Neuronal stem cell (in vitro differentiated cells): ENCODE measurements around the gene ADGRA3.
A peak's percentile ranks its signal among the peaks of the same experiment; 100 is the strongest.

Experiments
- DNase-seq: peaks from one replicate; pipeline ENCODE4 v3.0.0-alpha.2; 2013; ENCODE audit warnings: low spot score
- H2AFZ ChIP-seq: one replicate; pipeline ENCODE4 v1.6.1; 2013; ENCODE audit warnings: mild to moderate bottlenecking, low read length, inconsistent platforms
- H2AK5ac ChIP-seq: 2 replicates; pipeline ENCODE4 v1.6.1; 2013; ENCODE audit warnings: low read depth, mild to moderate bottlenecking, inconsistent platforms, low read length, moderate library complexity, mixed read lengths
- H2BK120ac ChIP-seq: 2 replicates; pipeline ENCODE4 v1.6.1; 2013; ENCODE audit warnings: low read depth, mild to moderate bottlenecking, inconsistent platforms, low read length, moderate library complexity, mixed read lengths
- H2BK12ac ChIP-seq: one replicate; pipeline ENCODE4 v1.6.1; 2013; ENCODE audit warnings: low read length, inconsistent platforms
- H2BK15ac ChIP-seq: 2 replicates; pipeline ENCODE4 v1.6.1; 2013; ENCODE audit warnings: mild to moderate bottlenecking, low read length, inconsistent platforms, mixed read lengths
- H2BK5ac ChIP-seq: one replicate; pipeline ENCODE4 v1.6.1; 2013; ENCODE audit warnings: inconsistent platforms, mild to moderate bottlenecking, low read length, moderate library complexity
- H3K14ac ChIP-seq: one replicate; pipeline ENCODE4 v1.6.1; 2013; ENCODE audit warnings: low read length, inconsistent platforms
- H3K18ac ChIP-seq: 2 replicates; pipeline ENCODE4 v1.6.1; 2013; ENCODE audit warnings: low read length, inconsistent platforms
- H3K23ac ChIP-seq: 2 replicates; pipeline ENCODE4 v1.6.1; 2013; ENCODE audit warnings: low read depth, mild to moderate bottlenecking, mixed read lengths, low read length, inconsistent platforms; ENCODE audit not compliant: poor library complexity
- H3K27ac ChIP-seq: replicated peaks from 3 replicates; pipeline ENCODE4 v1.5.1; 2013; ENCODE audit warnings: low read length, inconsistent platforms
- H3K27me3 ChIP-seq, 3 experiments: 2 replicates each; pipeline ENCODE4 v1.6.1; 2013; ENCODE audit warnings: low read length in 3 of 3, mild to moderate bottlenecking in 2 of 3, inconsistent platforms in 1 of 3, low read depth in 1 of 3, mixed read lengths in 1 of 3, moderate library complexity in 1 of 3; ENCODE audit not compliant: control insufficient read depth in 3 of 3, insufficient read depth in 3 of 3
- H3K36me3 ChIP-seq, 2 donors: replicated peaks in 1 of 2; 2 replicates each; pipeline ENCODE4 v1.6.1; 2013; ENCODE audit warnings: low read length in 2 of 2; ENCODE audit not compliant: control insufficient read depth in 2 of 2, insufficient read depth in 2 of 2
- H3K4ac ChIP-seq: 2 replicates; pipeline ENCODE4 v1.6.1; 2013; ENCODE audit warnings: inconsistent platforms, mild to moderate bottlenecking, low read length, moderate library complexity
- H3K4me1 ChIP-seq, 2 donors: 1 replicate in 1 of 2; 2 replicates in 1 of 2; pipeline ENCODE4 v1.6.1; 2013; ENCODE audit warnings: low read length in 2 of 2, low read depth in 1 of 2; ENCODE audit not compliant: control insufficient read depth in 2 of 2, insufficient read depth in 1 of 2
- H3K4me2 ChIP-seq: one replicate; pipeline ENCODE4 v1.6.1; 2013; ENCODE audit warnings: mild to moderate bottlenecking, low read length, inconsistent platforms; ENCODE audit not compliant: insufficient read depth, poor library complexity, severe bottlenecking
- H3K4me3 ChIP-seq, 2 donors: 2 replicates each; pipeline ENCODE4 v1.5.1; 2013; ENCODE audit warnings: low read length in 2 of 2, mild to moderate bottlenecking in 2 of 2, inconsistent platforms in 1 of 2, moderate library complexity in 1 of 2
- H3K79me1 ChIP-seq: one replicate; pipeline ENCODE4 v1.6.1; 2013; ENCODE audit warnings: low read depth, mild to moderate bottlenecking, inconsistent platforms, low read length, moderate library complexity
- H3K9ac ChIP-seq: one replicate; pipeline ENCODE4 v1.6.1; 2013; ENCODE audit warnings: mild to moderate bottlenecking, low read depth, low read length, inconsistent platforms; ENCODE audit not compliant: poor library complexity
- H3K9me3 ChIP-seq, 2 donors: replicated peaks in 1 of 2; 2 replicates each; pipeline versions ENCODE3 to v1.6.1; 2013; ENCODE audit warnings: low read length in 2 of 2, mild to moderate bottlenecking in 2 of 2, inconsistent platforms in 1 of 2, low read depth in 1 of 2, mixed read lengths in 1 of 2, moderate library complexity in 1 of 2; ENCODE audit not compliant: control insufficient read depth in 2 of 2, insufficient read depth in 1 of 2
- H4K8ac ChIP-seq: one replicate; pipeline ENCODE4 v1.6.1; 2013; ENCODE audit warnings: low read depth, mild to moderate bottlenecking, inconsistent platforms, low read length, moderate library complexity
- H4K91ac ChIP-seq: one replicate; pipeline ENCODE4 v1.6.1; 2013; ENCODE audit warnings: low read length, low read depth, mild to moderate bottlenecking, inconsistent platforms; ENCODE audit not compliant: poor library complexity
- WGBS, 2 donors: extraction: QIAGEN DNeasy Blood & Tissue Kit; methylation state at CpG; one replicate each; pipeline ENCODE4 v1.1.7; 2013; ENCODE audit warnings: missing lambda C conversion rate in 2 of 2, mixed read lengths in 1 of 2; ENCODE audit not compliant: insufficient read length in 2 of 2, insufficient replicate concordance in 1 of 2; ENCODE audit errors: extremely low coverage in 2 of 2; 5-methylcytosine and 5-hydroxymethylcytosine counted together

The ADGRA3 gene

DNA sequence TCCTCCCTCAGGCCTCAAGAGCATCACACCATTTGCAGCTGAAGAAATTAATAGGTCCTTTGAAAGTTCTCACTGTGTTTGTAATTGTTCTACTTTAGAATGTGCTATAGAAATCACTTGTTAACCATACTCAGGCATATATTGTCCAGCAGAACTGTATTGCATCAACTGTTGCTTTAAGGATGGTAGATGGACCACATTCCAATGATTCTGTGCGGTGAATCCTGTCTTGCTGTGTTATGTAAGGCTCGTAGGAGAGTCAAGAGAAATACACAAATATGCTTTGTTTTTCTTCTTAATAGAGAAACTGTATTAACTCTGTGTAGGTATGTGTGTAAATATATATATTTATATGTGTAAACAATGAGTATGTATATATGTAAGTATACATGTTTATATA is 6.3 kb upstream of the ADGRA3 start:
- Histone ChIP-seq H3K9me3 (no peaks in the 10 kb centered on the region), H3K18ac (no peak overlapping the region), H3K4me1 (no peaks in the 10 kb centered on the region), H2BK120ac (no peak overlapping the region), H3K27ac (no peak overlapping the region), H3K14ac (no peak overlapping the region), H3K36me3 (no peaks in the 10 kb centered on the region), H3K23ac (no peak overlapping the region), H2BK5ac (no peak overlapping the region), H3K4me3 (no peak overlapping the region), H2BK12ac (no peak overlapping the region), H3K4ac (no peak overlapping the region), H3K4me2 (no peak overlapping the region), H3K27me3 (no peaks in the 10 kb centered on the region), H3K9ac (no peak overlapping the region), H2AK5ac (no peak overlapping the region), H2AFZ (no peak overlapping the region), H4K8ac (no peak overlapping the region), H4K91ac (no peak overlapping the region), H2BK15ac (no peak overlapping the region), H3K79me1 (no peaks in the 10 kb centered on the region)
- DNase-seq: no peak
- WGBS, 2 donors: no CpG with 5 or more reads among the region's 2 CpGs

DNA sequence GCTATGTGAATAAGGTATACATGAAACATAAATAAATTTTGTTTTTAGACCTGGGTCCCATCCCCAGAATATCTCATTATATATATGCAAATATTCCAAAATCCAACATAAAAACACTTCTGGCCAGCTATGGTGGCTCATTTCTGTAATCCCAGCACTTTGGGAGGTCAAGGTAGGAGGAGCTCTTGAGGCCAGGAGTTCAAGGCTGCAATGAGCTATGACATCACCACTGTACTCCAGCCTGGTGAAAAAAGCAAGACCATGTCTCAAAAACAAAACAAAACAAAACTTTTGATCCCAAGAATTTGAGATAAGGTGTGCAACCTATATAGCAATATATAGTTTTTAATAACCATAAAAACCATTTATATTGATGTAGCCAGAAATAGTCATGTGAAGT is 5.4 kb upstream of the ADGRA3 start:
- Histone ChIP-seq H2BK120ac (no peak overlapping the region), H3K27ac (no peak overlapping the region), H4K91ac (no peak overlapping the region), H2BK12ac (no peak overlapping the region), H4K8ac (no peak overlapping the region), H3K14ac (no peak overlapping the region), H3K4ac (no peak overlapping the region), H3K18ac (no peak overlapping the region), H3K23ac (no peak overlapping the region), H3K36me3 (no peaks in the 10 kb centered on the region), H3K27me3 (no peaks in the 10 kb centered on the region), H3K4me1 (peaks cover 0 to 3% of the 10 kb centered on the region in 2 donors), H2BK5ac (no peak overlapping the region), H2BK15ac (no peak overlapping the region), H2AK5ac (no peak overlapping the region), H3K9me3 (no peaks in the 10 kb centered on the region), H3K4me2 (no peak overlapping the region), H3K9ac (no peak overlapping the region), H3K79me1 (no peaks in the 10 kb centered on the region), H3K4me3 (no peak overlapping the region), H2AFZ (no peak overlapping the region)
- no peak for DNase-seq

DNA sequence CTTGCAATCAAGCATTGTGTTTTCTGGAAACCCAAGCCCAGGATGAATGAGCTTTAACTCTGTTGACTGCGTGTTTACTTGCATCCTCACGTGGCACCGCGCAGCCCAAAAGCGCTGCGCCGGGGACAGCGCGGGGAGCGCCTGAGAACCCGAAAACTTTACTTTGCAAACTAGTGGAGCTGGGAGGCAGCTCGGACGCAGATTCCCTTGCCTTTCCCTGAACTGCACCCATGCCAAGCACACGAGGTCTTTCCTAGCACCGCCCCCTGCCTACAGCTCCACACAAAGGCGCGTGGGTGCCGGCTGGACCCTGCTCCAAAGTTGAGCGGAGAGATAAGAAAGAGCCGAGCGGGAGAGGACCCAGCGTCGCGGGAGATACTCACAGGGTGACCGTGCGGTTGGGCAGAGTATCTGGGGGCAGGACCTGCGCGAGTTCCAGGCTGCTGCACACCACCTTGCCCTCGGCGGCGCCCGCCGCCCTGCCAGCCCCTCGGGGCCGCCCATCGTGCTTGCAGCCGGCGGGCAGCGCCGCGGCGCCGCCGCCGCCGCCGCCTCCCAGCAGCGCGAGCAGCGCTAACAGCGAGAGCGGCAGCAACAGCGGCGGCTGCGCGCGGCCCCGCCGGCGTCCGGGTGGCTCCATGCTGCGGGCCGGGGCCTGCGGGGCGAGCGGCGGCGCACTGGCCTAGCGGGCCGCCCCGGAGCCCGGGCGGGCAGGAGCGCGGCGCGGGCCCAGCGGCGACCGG is 550 bp downstream of the ADGRA3 start:
- no peak overlapping the region for H2BK15ac ChIP-seq
- H3K27me3 ChIP-seq: no peaks in the 10 kb centered on the region
- peak overlapping the region; percentile 99 for H2AFZ ChIP-seq
- H2BK120ac ChIP-seq: no peak overlapping the region
- H3K79me1 ChIP-seq: peaks cover 3% of the 10 kb centered on the region
- peak overlapping the region; percentile 86 for H3K27ac ChIP-seq
- WGBS, 2 donors: no CpG with 5 or more reads among the region's 80 CpGs
- no peak overlapping the region for H3K23ac ChIP-seq
- H4K91ac ChIP-seq: no peak overlapping the region
- no peaks in the 10 kb centered on the region for H3K36me3 ChIP-seq
- H3K9me3 ChIP-seq: peaks cover 0 to 10% of the 10 kb centered on the region in 2 donors
- no peak overlapping the region for H4K8ac ChIP-seq
- H3K4me2 ChIP-seq: peak overlapping the region; percentile 59
- H3K4me1 ChIP-seq: peaks cover 0 to 3% of the 10 kb centered on the region in 2 donors
- H3K4me3 ChIP-seq: peak overlapping the region; percentile 82 to 96
- H3K4ac ChIP-seq: no peak overlapping the region
- peak overlapping the region; percentile 74 for H3K9ac ChIP-seq
- no peak overlapping the region for H2BK12ac ChIP-seq
- peak overlapping the region; percentile 93 for H3K18ac ChIP-seq
- peak overlapping the region; percentile 91 for H2BK5ac ChIP-seq
- no peak overlapping the region for H3K14ac ChIP-seq
- DNase-seq: peak; percentile 60
- H2AK5ac ChIP-seq: no peak overlapping the region

DNA sequence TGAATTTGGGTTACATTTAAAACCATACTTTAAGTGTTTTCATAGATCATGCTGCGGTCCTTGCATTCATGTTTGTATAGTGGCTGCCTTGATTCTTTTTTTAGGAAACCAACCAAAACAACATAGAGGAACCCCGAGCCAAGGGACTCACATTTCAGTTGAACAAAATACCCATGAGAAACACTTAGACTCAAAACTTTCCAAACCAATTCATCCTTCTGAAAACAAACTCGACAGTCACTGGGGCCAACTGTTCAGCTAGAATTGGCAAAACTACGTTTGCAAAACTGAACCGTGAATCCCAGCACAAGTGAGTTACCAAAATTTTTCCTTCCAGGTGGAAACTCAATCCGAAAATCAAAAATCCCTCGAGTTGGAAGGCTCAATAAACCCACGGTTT is 1.4 kb downstream of the ADGRA3 start:
- H2AFZ ChIP-seq: peak overlapping the region; percentile 99
- WGBS, 2 donors: no CpG with 5 or more reads among the region's 8 CpGs
- H3K79me1 ChIP-seq: peaks cover 4% of the 10 kb centered on the region
- H3K9ac ChIP-seq: no peak overlapping the region
- no peaks in the 10 kb centered on the region for H3K27me3 ChIP-seq
- H2AK5ac ChIP-seq: no peak overlapping the region
- H2BK12ac ChIP-seq: no peak overlapping the region
- H3K4ac ChIP-seq: no peak overlapping the region
- no peaks in the 10 kb centered on the region for H3K36me3 ChIP-seq
- no peak for DNase-seq
- no peak overlapping the region for H4K8ac ChIP-seq
- H3K4me1 ChIP-seq: peaks cover 0 to 3% of the 10 kb centered on the region in 2 donors
- no peak overlapping the region for H4K91ac ChIP-seq
- peak overlapping the region; percentile 57 for H3K4me2 ChIP-seq
- H3K4me3 ChIP-seq: peak overlapping the region; percentile 82 to 96
- no peak overlapping the region for H3K18ac ChIP-seq
- H2BK15ac ChIP-seq: no peak overlapping the region
- H3K27ac ChIP-seq: no peak overlapping the region
- H3K14ac ChIP-seq: no peak overlapping the region
- H2BK120ac ChIP-seq: no peak overlapping the region
- H2BK5ac ChIP-seq: no peak overlapping the region
- H3K23ac ChIP-seq: no peak overlapping the region
- peaks cover 0 to 15% of the 10 kb centered on the region in 2 donors for H3K9me3 ChIP-seq
